GM21515 (cell line): ENCODE measurements around the gene PGLYRP2.

Source experiments
- ATAC-seq: cut with Tn5 transposase; IDR thresholded peaks from one replicate; pipeline ENCODE4 v1.9.1; 2021; ENCODE audit not compliant: unreplicated experiment

The PGLYRP2 gene

GRCh38 chr19:15442142-15442920 is 37.0 kb downstream of the PGLYRP2 start:
- ATAC-seq, result no peak

GRCh38 chr19:15441317-15441716 is 38.0 kb downstream of the PGLYRP2 start:
- ATAC-seq, result no peak

GRCh38 chr19:15439821-15440641 is 39.3 kb downstream of the PGLYRP2 start:
- ATAC-seq, result no peak

GRCh38 chr19:15439078-15439799 is 40.1 kb downstream of the PGLYRP2 start:
- no peak for ATAC-seq

- ATAC-seq, result no peak
Measured at GRCh38 chr19:15438577-15438976, 40.7 kb downstream of the PGLYRP2 start.

GRCh38 chr19:15438124-15438496 is 41.2 kb downstream of the PGLYRP2 start:
- ATAC-seq, result no peak

- no peak for ATAC-seq
Measured at GRCh38 chr19:15437355-15438123, 41.8 kb downstream of the PGLYRP2 start.

- ATAC-seq, result no peak
Measured at GRCh38 chr19:15436826-15437110, 42.5 kb downstream of the PGLYRP2 start.

- no peak for ATAC-seq
Measured at GRCh38 chr19:15436012-15436825, 43.1 kb downstream of the PGLYRP2 start.

- no peak for ATAC-seq
Measured at GRCh38 chr19:15433519-15434069, 45.7 kb downstream of the PGLYRP2 start.

GRCh38 chr19:15432629-15433518 is 46.4 kb downstream of the PGLYRP2 start:
- ATAC-seq, result peak; percentile 78

GRCh38 chr19:15432018-15432494 is 47.2 kb downstream of the PGLYRP2 start:
- no peak for ATAC-seq

GRCh38 chr19:15431396-15432017 is 47.8 kb downstream of the PGLYRP2 start:
- no peak for ATAC-seq

- ATAC-seq, result no peak
Measured at GRCh38 chr19:15430526-15431120, 48.7 kb downstream of the PGLYRP2 start.

GRCh38 chr19:15429825-15430467 is 49.4 kb downstream of the PGLYRP2 start:
- ATAC-seq, result no peak

GRCh38 chr19:15428956-15429824 is 50.1 kb downstream of the PGLYRP2 start:
- no peak for ATAC-seq
